IPS-15b (cell line): ENCODE results near the gene LCE1C.

Experiments
- H3K27me3 ChIP-seq: one replicate; pipeline ENCODE4 v1.6.1; 2013; ENCODE audit warnings: low read length; ENCODE audit not compliant: control insufficient read depth, insufficient read depth
- H3K36me3 ChIP-seq: one replicate; pipeline ENCODE4 v1.6.1; 2013; ENCODE audit warnings: low read length; ENCODE audit not compliant: control insufficient read depth, insufficient read depth
- H3K4me1 ChIP-seq: one replicate; pipeline ENCODE4 v1.6.1; 2013; ENCODE audit warnings: mild to moderate bottlenecking, low read length; ENCODE audit not compliant: control insufficient read depth, insufficient read depth
- H3K4me3 ChIP-seq: one replicate; pipeline ENCODE4 v1.5.1; 2013; ENCODE audit warnings: low read depth, low read length
- H3K9ac ChIP-seq: one replicate; pipeline ENCODE4 v1.6.1; 2013; ENCODE audit warnings: low read depth, mild to moderate bottlenecking, low read length
- H3K9me3 ChIP-seq: one replicate; pipeline ENCODE4 v1.6.1; 2013; ENCODE audit warnings: mild to moderate bottlenecking, low read length; ENCODE audit not compliant: control insufficient read depth, insufficient read depth

LCE1C gene, protein sequence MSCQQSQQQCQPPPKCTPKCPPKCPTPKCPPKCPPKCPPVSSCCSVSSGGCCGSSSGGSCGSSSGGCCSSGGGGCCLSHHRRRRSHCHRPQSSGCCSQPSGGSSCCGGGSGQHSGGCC

GRCh38 chr1:152806576-152806975 is at the start of gene LCE1C:
Gene LCE1C, minus strand, starts transcription at chr1:152806651. Its CDS starts 1,173 bp downstream, at chr1:152805478.
- H3K9me3 ChIP-seq: peaks cover 21% of the 10 kb centered on the region
- no peaks in the 10 kb centered on the region for H3K27me3 ChIP-seq
- H3K4me3 ChIP-seq: no peak within 1 kb of the TSS
- H3K9ac ChIP-seq: no peak within 1 kb of the TSS
- no peaks in the 10 kb centered on the region for H3K36me3 ChIP-seq
- no peaks in the 10 kb centered on the region for H3K4me1 ChIP-seq

DNA sequence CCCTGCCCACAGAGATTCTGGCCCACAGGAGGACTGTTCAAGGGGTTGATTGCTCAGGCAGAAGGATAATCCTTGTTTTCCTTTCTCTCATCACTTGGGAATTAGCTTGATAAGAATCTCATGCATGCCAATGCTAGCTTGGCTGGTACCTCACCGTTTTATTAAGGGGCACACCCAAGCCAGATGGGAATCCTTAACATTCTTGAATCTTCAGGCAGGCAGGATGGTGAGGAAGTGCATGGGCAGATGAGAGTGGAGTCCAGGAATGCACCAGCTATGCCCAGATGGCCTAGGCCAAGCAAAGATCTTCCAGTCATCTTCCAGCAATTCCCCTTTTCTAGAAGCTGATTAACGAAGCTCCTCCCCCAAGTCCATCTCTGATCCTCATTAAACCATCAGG is 49.2 kb upstream of the LCE1C start:
- Histone ChIP-seq H3K9ac (no peak overlapping the region), H3K9me3 (peaks cover 21% of the 10 kb centered on the region), H3K4me3 (no peak overlapping the region), H3K36me3 (no peaks in the 10 kb centered on the region), H3K4me1 (no peaks in the 10 kb centered on the region), H3K27me3 (no peaks in the 10 kb centered on the region)

DNA sequence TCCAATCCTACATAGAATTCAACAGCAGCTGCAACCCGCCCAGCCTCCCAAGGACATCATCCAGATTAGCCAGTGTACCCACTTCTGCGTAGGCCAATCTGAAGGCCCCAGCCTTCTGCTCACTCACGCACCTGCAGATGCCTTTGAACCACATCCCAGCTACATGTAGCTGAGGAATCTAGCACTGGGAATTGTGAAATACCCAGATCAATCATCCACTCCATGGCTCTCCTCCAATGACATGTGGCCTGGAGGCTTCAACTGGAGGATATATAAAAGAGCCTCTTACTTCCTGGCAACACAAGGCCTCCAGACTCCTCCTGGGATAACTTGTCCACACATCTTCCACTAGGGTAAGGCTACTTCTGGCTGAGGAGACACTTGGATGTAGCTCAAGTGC is 36.1 kb upstream of the LCE1C start, which contains the start of gene LCE6A:
LCE6A (plus strand) TSS at position 301 of the 400 bp plus-strand sequence. CDS start 665 bp downstream, outside the sequence.
- H3K4me1 ChIP-seq: no peaks in the 10 kb centered on the region
- no peak within 1 kb of the TSS for H3K4me3 ChIP-seq
- H3K9ac ChIP-seq: no peak within 1 kb of the TSS
- no peaks in the 10 kb centered on the region for H3K36me3 ChIP-seq
- H3K9me3 ChIP-seq: peaks cover 2% of the 10 kb centered on the region
- H3K27me3 ChIP-seq: no peaks in the 10 kb centered on the region

GRCh38 chr1:152836870-152837269 is 30.4 kb upstream of the LCE1C start:
- no peaks in the 10 kb centered on the region for H3K9me3 ChIP-seq
- H3K36me3 ChIP-seq: no peaks in the 10 kb centered on the region
- no peak overlapping the region for H3K9ac ChIP-seq
- H3K27me3 ChIP-seq: no peaks in the 10 kb centered on the region
- no peaks in the 10 kb centered on the region for H3K4me1 ChIP-seq
- H3K4me3 ChIP-seq: no peak overlapping the region

GRCh38 chr1:152827173-152827572 is 20.7 kb upstream of the LCE1C start, which contains the start of gene LCE1A:
Gene LCE1A, plus strand, starts transcription at chr1:152827473. Its CDS starts 0 bp downstream, at chr1:152827473.
- Histone ChIP-seq H3K4me1 (no peaks in the 10 kb centered on the region), H3K9ac (no peak within 1 kb of the TSS), H3K9me3 (peaks cover 14% of the 10 kb centered on the region), H3K4me3 (no peak within 1 kb of the TSS), H3K27me3 (no peaks in the 10 kb centered on the region), H3K36me3 (no peaks in the 10 kb centered on the region)

DNA sequence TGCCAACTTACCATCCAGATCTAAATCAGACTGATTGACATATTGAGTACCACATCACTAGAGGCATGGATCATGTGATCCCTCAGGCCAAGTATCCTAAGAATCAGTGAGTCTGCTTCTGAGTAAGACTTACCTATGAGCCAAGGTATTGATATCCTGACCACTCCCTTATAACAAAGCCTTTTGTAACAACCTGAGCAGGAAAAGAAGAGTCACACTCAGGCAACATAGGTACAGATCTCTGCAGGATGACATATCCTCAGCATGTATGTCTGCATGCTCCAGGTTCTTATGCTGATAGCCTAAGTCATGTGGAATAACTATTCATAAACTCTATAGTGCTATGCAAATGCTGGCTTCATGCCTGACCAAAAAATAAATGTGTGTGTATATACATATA is 18.5 kb upstream of the LCE1C start:
- Histone ChIP-seq H3K9ac (no peak overlapping the region), H3K9me3 (peaks cover 14% of the 10 kb centered on the region), H3K27me3 (no peaks in the 10 kb centered on the region), H3K4me1 (no peaks in the 10 kb centered on the region), H3K4me3 (no peak overlapping the region), H3K36me3 (no peaks in the 10 kb centered on the region)

GRCh38 chr1:152823294-152823693 is 16.8 kb upstream of the LCE1C start:
- Histone ChIP-seq H3K4me3 (no peak overlapping the region), H3K27me3 (no peaks in the 10 kb centered on the region), H3K9ac (no peak overlapping the region), H3K9me3 (peaks cover 15% of the 10 kb centered on the region), H3K36me3 (no peaks in the 10 kb centered on the region), H3K4me1 (no peaks in the 10 kb centered on the region)

GRCh38 chr1:152817309-152817708 is 10.9 kb upstream of the LCE1C start:
- Histone ChIP-seq H3K9ac (no peak overlapping the region), H3K9me3 (peaks cover 15% of the 10 kb centered on the region), H3K4me3 (no peak overlapping the region), H3K4me1 (no peaks in the 10 kb centered on the region), H3K27me3 (no peaks in the 10 kb centered on the region), H3K36me3 (no peaks in the 10 kb centered on the region)

DNA sequence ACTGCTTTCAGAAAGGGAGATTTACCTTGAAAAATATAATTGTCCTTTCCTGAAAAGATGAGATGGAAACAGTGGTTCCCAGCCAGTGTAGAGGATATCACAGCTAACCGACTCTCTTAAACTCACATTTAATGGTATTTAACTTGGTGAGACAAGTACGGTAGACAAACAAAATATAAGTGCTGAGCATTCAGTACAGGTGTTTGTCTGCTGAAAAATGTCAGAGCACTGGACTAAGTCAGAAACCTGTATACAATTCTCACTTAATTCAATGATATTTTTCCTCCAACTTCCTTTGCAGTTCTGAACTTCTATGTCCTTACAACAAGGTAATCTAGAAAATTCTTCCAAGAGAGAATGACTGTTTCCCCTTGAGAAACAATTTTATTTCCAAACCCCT is 5.2 kb upstream of the LCE1C start, which contains the start of gene LCE1B:
LCE1B (plus strand) TSS at position 301 of the 400 bp plus-strand sequence. CDS start 476 bp downstream, outside the sequence.
- Histone ChIP-seq H3K4me3 (no peak within 1 kb of the TSS), H3K36me3 (no peaks in the 10 kb centered on the region), H3K27me3 (no peaks in the 10 kb centered on the region), H3K4me1 (no peaks in the 10 kb centered on the region), H3K9ac (no peak within 1 kb of the TSS), H3K9me3 (peaks cover 21% of the 10 kb centered on the region)

- H3K9ac ChIP-seq: no peak overlapping the region
- no peaks in the 10 kb centered on the region for H3K27me3 ChIP-seq
- peaks cover 21% of the 10 kb centered on the region for H3K9me3 ChIP-seq
Observed at GRCh38 chr1:152811050-152811449, 4.6 kb upstream of the LCE1C start.

GRCh38 chr1:152801333-152801732 is 5.1 kb downstream of the LCE1C start:
- H3K9me3 ChIP-seq: peaks cover 6% of the 10 kb centered on the region
- no peak overlapping the region for H3K9ac ChIP-seq
- H3K27me3 ChIP-seq: no peaks in the 10 kb centered on the region
- no peaks in the 10 kb centered on the region for H3K4me1 ChIP-seq
- H3K36me3 ChIP-seq: no peaks in the 10 kb centered on the region
- H3K4me3 ChIP-seq: no peak overlapping the region

More at GRCh38 chr1:152811050-152811449, 4.6 kb upstream of the LCE1C start:
- Histone ChIP-seq H3K4me1 (no peaks in the 10 kb centered on the region), H3K36me3 (no peaks in the 10 kb centered on the region), H3K4me3 (no peak overlapping the region)

DNA sequence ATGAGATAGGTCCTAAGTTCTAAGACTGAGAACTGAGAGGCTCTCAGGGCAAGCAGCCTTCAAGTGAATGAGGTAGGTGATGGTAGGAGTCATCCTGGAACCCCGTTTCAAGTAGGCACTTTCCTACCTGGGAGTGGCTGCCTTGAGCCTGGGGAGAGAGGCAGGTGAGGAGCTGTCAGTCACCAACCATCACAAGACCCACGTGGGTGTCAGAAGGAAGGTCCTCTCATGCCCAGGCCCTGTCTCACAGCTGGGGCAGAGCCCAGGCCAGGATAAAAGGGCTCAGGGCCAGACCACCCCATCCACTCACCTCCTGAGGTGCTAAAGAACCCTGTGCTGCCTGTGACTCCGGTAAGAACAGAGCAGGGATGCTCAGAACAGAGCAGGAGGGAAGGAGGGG is 10.0 kb downstream of the LCE1C start, which contains the start of gene LCE1D:
LCE1D (plus strand) TSS at position 301 of the 400 bp plus-strand sequence. CDS start 1,074 bp downstream, outside the sequence.
- Histone ChIP-seq H3K4me1 (no peaks in the 10 kb centered on the region), H3K9me3 (no peaks in the 10 kb centered on the region), H3K9ac (no peak within 1 kb of the TSS), H3K36me3 (no peaks in the 10 kb centered on the region), H3K4me3 (no peak within 1 kb of the TSS), H3K27me3 (no peaks in the 10 kb centered on the region)
